Upper lobe of left lung (tissue), 4 donors: ENCODE measurements around the gene MYOG.

ENCODE experiments used
- EP300 ChIP-seq, 4 donors: sonication (generic); formaldehyde crosslinking; IDR thresholded peaks; one replicate each; pipeline ENCODE4 v1.5.1; 2017; ENCODE audit warnings: antibody characterized with exemption in 4 of 4, control low read depth in 2 of 4
- POLR2A ChIP-seq, 4 donors: fragments of 450-650 bp; IDR thresholded peaks; one replicate each; pipeline ENCODE4 v1.5.1; 2016 to 2017; ENCODE audit warnings: antibody characterized with exemption in 4 of 4, mild to moderate bottlenecking in 2 of 4
- POLR2AphosphoS5 ChIP-seq, 2 donors: sonication (generic); formaldehyde crosslinking; IDR thresholded peaks; one replicate each; pipeline ENCODE4 v1.5.1; 2017; ENCODE audit warnings: antibody characterized with exemption in 2 of 2
- TF ChIP-seq, protein P1 (sequence below), 6 experiments: fragments of 450-650 bp in 4 of 6; fragments of 200-600 bp in 2 of 6; sonication (generic) in 2 of 6; IDR thresholded peaks; one replicate each; pipeline ENCODE4 v1.5.1; 2016 to 2019; ENCODE audit warnings: antibody characterized with exemption in 6 of 6

DNA sequence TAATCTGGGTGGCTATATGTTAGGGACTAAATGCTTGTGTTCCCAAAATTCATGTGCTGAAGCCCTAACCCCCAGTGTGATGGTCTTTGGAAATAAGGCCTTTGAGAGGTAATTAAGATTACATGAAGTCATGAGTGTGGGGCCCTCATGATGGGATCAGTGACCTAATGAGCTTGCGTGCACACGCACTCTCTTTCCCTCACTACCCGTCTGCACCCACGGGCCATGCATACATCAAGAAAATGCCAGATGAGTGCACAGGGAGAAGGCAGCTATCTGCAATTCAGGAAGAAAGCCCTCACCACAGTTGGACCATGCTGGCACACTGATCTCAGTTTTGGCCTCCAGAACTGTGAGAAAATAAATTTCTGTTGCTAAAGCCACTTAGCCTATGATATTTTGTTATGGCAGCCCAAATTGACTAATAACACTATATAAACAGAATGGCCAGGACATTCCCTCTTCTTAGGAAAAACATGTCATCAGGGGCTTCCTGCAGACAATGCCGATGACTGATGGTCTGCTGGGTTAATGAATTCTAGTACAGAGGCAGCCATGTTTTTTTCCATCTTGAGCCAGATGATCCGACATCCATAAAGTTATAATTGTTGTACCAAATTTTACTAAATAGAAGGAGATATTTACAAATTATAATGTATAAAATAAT lies 18.1 kb upstream of the MYOG start:
- TF ChIP-seq POLR2AphosphoS5 (IDR thresholded peaks at IDR 0.05) (no peak), POLR2A (IDR thresholded peaks at IDR 0.05) (no peak), EP300 (IDR thresholded peaks at IDR 0.05) (no peak)
- TF ChIP-seq, protein P1, sequence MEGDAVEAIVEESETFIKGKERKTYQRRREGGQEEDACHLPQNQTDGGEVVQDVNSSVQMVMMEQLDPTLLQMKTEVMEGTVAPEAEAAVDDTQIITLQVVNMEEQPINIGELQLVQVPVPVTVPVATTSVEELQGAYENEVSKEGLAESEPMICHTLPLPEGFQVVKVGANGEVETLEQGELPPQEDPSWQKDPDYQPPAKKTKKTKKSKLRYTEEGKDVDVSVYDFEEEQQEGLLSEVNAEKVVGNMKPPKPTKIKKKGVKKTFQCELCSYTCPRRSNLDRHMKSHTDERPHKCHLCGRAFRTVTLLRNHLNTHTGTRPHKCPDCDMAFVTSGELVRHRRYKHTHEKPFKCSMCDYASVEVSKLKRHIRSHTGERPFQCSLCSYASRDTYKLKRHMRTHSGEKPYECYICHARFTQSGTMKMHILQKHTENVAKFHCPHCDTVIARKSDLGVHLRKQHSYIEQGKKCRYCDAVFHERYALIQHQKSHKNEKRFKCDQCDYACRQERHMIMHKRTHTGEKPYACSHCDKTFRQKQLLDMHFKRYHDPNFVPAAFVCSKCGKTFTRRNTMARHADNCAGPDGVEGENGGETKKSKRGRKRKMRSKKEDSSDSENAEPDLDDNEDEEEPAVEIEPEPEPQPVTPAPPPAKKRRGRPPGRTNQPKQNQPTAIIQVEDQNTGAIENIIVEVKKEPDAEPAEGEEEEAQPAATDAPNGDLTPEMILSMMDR (IDR thresholded peaks at IDR 0.05): no peak
